GM12801 (cell line): ENCODE results near the gene PTPRK.

Experiments used
- TF ChIP-seq, protein P1 (sequence below): IDR thresholded peaks from one replicate; pipeline ENCODE4 v1.5.1; 2011; ENCODE audit warnings: control low read depth; ENCODE audit not compliant: insufficient read length; ENCODE audit errors: extremely low read depth

The PTPRK gene

DNA sequence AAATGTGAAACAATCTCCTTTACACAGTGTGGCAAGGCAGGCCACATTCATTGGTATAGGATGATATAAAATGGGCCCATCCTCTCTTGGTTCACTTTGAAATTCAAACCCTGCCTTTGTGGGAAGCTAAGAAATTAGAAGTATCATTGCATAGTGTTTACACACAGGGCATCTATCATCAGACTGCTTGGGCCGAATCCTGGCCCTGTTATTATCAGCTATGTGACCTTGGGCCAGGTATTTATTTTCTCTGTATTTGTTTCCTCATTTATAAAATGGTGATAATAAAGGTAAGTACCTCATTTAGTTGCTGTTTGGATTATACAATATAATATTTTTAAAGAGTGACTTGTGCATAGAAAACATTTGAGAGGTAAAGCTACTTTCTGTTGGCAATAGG, 45.5 kb downstream of the PTPRK start:
- TF ChIP-seq, protein P1, sequence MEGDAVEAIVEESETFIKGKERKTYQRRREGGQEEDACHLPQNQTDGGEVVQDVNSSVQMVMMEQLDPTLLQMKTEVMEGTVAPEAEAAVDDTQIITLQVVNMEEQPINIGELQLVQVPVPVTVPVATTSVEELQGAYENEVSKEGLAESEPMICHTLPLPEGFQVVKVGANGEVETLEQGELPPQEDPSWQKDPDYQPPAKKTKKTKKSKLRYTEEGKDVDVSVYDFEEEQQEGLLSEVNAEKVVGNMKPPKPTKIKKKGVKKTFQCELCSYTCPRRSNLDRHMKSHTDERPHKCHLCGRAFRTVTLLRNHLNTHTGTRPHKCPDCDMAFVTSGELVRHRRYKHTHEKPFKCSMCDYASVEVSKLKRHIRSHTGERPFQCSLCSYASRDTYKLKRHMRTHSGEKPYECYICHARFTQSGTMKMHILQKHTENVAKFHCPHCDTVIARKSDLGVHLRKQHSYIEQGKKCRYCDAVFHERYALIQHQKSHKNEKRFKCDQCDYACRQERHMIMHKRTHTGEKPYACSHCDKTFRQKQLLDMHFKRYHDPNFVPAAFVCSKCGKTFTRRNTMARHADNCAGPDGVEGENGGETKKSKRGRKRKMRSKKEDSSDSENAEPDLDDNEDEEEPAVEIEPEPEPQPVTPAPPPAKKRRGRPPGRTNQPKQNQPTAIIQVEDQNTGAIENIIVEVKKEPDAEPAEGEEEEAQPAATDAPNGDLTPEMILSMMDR: no peak

DNA sequence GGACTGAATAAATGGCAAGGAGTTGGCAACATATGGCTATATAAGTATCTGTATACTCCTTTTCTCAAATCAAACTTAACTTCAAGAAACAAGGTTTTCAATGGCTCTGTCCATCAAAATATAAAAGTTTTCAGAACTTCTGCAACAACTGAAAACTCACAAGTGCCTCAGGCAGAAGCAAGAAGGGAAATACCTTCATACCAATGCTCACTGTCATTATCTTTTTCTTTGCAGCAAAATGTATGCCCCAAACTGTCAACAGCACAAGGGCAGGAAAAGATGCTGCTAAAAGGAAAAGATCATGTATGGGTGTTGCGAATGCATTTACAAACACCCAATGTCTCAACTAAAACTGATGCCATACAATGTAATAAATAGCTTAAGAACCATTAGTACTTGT, 45.9 kb downstream of the PTPRK start:
- TF ChIP-seq, protein P1: no peak

DNA sequence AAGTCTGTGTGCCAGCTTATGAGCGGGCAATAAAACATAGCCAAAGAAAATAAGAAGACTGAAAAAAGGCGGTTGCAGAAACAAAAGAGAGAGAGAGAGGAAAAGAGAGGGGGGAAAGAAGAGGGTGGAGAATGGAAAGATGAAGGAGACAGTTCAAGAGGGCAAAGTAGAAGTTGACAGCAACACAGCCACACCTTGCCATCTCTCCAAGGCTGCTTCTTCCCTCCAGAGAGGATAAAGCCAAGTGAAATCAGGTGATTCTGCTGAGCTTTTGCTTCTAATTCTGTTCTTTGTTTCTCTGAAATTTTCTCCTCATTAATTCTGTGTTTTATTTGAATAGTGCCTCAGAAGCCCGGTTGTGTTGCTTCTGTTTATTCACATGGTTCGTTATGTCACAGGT, 48.5 kb downstream of the PTPRK start:
- TF ChIP-seq, protein P1: no peak

DNA sequence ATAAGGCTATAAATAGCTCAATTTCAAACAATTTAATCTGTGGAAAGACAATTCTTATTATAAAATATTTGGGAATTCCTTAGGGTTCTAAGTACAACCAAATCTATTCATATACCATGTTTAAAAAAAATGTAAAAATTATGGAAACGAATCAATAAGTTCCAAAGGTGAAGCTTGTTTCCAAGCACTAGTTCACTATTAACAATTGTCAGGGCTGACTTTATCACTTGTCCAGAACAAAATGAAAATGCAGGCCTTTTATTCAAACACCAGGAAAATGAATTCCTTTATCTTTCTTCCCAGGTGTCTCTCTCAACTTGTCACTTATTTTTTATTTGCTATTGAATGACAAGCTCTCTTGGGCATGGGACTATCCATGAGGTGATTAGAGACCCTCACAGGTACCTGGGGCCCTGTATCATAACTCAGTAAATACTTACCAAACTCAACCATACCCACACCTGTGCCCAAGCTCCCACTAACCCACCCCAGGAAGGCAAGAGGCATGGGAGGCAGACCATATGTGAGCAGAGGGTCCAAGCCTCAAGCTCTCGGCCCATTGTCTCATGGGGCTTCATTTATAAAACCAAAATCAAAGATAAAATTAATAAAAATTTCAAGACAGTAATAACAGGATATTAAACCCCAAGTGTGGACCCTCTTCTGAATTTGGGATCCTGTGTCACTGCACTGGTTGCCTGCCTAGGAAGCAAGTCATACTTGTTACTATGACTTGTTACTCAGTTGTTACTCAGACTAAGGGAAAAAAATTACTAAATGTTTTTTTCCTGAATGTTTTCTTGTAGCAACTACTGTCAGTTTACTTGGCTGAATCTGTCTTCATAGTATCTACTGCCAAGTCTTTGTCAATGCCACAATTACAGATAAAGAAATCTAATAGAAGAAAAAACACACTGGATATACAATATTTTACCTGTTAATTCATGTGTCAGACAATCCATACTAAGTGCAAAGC, 54.7 kb downstream of the PTPRK start:
- TF ChIP-seq, protein P1: no peak

DNA sequence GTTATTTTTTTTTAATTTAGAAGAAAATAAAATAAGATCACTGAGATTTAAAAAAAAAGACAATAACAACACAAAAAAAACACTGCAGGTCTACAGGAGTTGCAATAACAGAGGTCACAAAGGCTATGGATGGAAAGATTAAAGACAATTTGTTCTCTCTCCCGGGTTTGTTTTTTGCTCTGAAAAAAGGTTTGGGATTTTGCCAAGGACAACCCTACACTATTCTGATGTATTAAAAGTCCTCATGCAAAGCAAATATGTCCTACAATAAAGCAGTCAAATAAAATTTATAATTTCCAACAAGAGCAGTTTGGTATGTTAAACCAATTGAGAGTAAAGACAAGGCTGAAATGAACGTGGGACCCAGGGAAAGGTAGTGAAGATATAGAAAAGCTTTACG, 55.6 kb downstream of the PTPRK start:
- TF ChIP-seq, protein P1: no peak

DNA sequence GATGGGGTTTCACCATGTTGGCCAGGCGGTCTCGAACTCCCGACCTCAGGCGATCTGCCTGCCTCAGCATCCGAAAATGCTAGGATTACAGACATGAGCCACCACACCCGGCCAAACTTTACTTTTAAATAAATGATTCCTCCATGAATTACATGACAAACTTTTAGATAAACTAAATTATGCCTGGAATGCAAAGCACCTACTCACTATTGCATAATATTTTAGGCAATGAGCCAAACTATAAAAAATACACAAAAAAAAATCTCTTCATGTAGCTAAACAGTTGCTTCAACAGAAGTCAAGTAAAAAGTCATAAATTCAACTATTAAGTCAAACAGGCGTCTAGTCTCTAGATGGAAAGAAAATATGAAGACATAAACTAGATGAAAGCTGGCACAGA, 56.5 kb downstream of the PTPRK start:
- TF ChIP-seq, protein P1: no peak

DNA sequence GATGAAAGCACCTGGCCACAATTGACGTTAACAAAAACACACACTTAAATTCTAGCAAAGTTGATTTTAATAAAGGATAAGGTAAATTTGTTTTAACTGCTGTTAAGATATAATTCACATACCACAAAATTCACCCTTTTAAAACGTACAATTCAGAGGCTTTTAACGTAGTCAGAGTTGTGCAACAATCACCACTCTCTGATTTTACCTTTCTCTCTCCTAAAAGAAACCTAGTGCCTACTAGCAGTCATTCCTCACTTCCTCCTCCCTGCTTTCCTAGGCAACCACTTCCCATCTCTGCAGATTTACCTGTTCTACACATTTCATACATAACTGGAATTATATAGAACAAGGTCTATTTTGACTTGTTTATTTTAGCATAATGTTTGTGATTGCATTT, 58.9 kb downstream of the PTPRK start:
- TF ChIP-seq, protein P1: no peak
